Measurements from ENCODE around the gene ZNF789. TPM values are rescaled to one million over a fixed set of nuclear protein-coding genes. Genes with fewer than 3 reads are reported as not detected.

Gene ZNF789
- total RNA-seq, 1 donor from 2014 or later = 8.8 TPM

GRCh38 chr7:99504281-99504602 is 31.6 kb downstream of the ZNF789 start:
- DNase-seq (ENCODE audit: low read depth) = no peak

GRCh38 chr7:99504603-99505323 is 32.1 kb downstream of the ZNF789 start, which contains the start of gene ZKSCAN5:
TSS of gene ZKSCAN5 (plus strand) at chr7:99504662. CDS start at chr7:99506045, 1,383 bp downstream.
- DNase-seq (ENCODE audit: low read depth) = peak; percentile 88

DNA sequence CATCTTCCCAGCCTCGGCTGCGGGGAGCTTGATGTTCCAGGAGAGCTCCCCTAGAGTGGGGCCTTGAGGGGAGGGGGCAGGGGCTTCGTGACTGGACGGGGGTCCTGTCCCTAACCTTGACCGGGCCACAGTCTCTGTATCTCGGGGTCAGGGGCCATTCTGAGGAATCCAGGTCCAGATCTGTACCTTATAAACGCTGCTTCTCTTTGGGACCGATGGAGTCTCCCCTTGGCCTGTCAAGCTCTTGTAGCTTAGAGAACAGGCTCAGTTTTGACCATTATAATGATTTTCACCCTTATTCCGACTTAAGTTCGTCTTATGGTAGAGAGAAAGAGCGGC is 32.6 kb downstream of the ZNF789 start:
- DNase-seq (ENCODE audit: low read depth) = no peak

GRCh38 chr7:99514050-99514449 is 41.4 kb downstream of the ZNF789 start:
- no peak for DNase-seq (ENCODE audit: low read depth)

- DNase-seq (ENCODE audit: low read depth) = no peak
Observed at GRCh38 chr7:99521399-99521798, 48.7 kb downstream of the ZNF789 start.

DNA sequence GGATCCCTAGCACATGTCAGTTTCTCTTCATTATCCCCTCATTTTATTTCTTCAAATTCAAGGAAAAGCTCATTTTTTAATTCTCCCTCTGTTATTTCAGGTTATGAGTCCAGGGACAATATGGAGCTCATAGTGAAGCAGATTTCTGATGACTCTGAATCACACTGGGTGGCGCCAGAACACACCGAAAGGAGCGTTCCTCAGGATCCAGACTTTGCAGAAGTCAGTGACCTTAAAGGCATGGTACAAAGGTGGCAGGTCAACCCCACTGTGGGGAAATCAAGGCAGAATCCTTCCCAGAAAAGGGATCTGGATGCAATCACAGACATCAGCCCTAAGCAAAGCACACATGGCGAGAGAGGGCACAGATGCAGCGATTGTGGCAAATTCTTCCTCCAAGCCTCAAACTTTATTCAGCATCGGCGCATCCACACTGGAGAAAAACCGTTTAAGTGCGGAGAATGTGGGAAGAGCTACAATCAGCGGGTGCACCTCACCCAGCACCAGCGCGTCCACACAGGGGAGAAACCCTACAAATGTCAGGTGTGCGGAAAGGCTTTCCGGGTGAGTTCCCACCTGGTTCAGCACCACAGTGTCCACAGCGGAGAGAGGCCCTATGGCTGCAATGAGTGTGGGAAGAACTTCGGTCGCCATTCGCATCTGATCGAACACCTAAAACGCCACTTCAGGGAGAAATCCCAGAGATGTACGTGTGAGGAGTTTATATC is 53.2 kb downstream of the ZNF789 start:
- no peak for DNase-seq (ENCODE audit: low read depth)

GRCh38 chr7:99531354-99531765 is 58.7 kb downstream of the ZNF789 start:
- DNase-seq (ENCODE audit: low read depth) = no peak

DNA sequence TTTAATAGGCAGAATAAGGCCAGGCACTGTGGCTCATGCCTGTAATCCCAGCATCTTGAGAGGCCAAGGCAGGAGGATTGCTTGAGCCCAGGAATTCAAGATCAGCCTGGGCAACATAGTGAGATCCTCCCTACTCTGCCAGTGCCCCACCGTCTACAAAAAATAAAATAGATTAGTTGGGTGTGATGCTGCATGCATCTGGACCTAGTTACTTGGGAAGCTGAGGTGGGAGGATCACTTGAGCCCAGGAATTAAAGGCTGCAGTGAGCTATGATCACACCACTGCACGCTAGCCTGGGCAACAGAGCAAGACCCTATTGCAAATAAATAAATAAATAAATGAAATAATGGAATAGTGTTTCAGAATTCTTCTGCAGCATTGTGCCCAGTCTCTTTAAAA is 63.0 kb downstream of the ZNF789 start:
- no peak for DNase-seq (ENCODE audit: low read depth)

Other genes starting within 250 kb of the ZNF789 start
- gene MYH16, start 200.1 kb upstream of the ZNF789 start, total RNA-seq = 0.05 and 1.4 TPM in 2 replicates
- gene ARPC1A, start 147.0 kb upstream of the ZNF789 start, total RNA-seq = 101 and 169 TPM in 2 replicates
- 565 and 690 TPM in 2 replicates for gene ARPC1B, start 98.2 kb upstream of the ZNF789 start, total RNA-seq
- 77.4 and 89.1 TPM in 2 replicates for gene PDAP1, start 64.3 kb upstream of the ZNF789 start, total RNA-seq
- gene BUD31, start 63.9 kb upstream of the ZNF789 start, total RNA-seq = 77.7 and 128 TPM in 2 replicates
- 6.7 and 8.7 TPM in 2 replicates for gene PTCD1, start 34.1 kb upstream of the ZNF789 start, total RNA-seq
- gene CPSF4, start 33.9 kb upstream of the ZNF789 start, total RNA-seq = 21.6 and 22.2 TPM in 2 replicates
- gene ATP5MF, start 6.7 kb upstream of the ZNF789 start, total RNA-seq = 510 and 1,187 TPM in 2 replicates
- gene ZNF394, start 27.4 kb downstream of the ZNF789 start, total RNA-seq = 28.4 and 36.8 TPM in 2 replicates
- 10.1 and 19.8 TPM in 2 replicates for gene ZKSCAN5, start 31.8 kb downstream of the ZNF789 start, total RNA-seq
- 7.5 and 13.3 TPM in 2 replicates for gene FAM200A, start 79.2 kb downstream of the ZNF789 start, total RNA-seq
- 69.5 and 91.5 TPM in 2 replicates for gene ZNF655, start 85.8 kb downstream of the ZNF789 start, total RNA-seq
- gene TMEM225B, start 125.4 kb downstream of the ZNF789 start, total RNA-seq = 0.55 TPM in 1 of 2 replicates, not detected in the other
- 10.1 and 16.6 TPM in 2 replicates for gene ZSCAN25, start 144.1 kb downstream of the ZNF789 start, total RNA-seq
- 7.3 and 13.1 TPM in 2 replicates for gene CYP3A5, start 207.1 kb downstream of the ZNF789 start, total RNA-seq